NOMO-1 treated with DMSO at 0.1 percent for 48 hours (cell line): ENCODE measurements around the gene SNRNP40.

Experiments used
- DNase-seq: peaks from one replicate; lab custom pipeline; 2025; ENCODE audit not compliant: unreplicated experiment; lab: John Stamatoyannopoulos, UW

Gene SNRNP40

DNA sequence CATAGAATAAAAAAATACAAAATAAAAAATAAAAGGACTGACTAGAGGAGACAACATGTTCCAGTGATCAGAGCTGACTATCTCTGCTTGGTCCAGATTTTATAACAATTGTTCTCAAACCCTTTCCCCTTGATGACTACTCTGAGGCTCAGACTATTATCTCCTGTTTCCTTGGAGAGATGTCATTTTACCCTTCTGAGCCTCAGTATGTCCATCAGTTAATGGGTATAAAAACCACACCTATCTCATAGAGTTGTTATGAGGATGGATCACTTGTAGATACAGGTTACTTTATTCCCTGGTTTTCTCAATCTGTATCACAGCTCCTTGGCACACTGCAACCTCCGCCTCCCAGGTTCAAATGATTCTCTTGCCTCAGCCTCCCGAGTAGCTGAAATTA is 63.9 kb downstream of the SNRNP40 start:
- no peak for DNase-seq

DNA sequence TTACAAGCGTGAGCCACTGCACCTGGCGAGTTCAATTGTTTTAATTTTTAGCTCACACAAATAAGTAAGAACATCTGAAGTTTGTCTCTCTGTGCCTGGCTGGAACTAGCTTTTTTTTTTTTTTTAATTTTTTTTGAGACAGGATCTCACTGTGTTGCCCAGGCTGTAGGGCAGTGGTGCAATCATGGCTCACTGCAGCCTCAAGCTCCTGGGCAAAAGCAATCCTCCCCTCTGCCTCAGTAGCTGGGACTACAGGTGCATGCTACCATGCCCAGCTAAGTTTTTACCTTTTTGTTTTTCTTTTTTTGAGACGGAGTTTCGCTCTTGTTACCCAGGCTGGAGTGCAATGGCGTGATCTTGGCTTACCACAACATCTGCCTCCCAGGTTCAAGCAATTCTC is 64.8 kb downstream of the SNRNP40 start:
- DNase-seq = no peak

DNA sequence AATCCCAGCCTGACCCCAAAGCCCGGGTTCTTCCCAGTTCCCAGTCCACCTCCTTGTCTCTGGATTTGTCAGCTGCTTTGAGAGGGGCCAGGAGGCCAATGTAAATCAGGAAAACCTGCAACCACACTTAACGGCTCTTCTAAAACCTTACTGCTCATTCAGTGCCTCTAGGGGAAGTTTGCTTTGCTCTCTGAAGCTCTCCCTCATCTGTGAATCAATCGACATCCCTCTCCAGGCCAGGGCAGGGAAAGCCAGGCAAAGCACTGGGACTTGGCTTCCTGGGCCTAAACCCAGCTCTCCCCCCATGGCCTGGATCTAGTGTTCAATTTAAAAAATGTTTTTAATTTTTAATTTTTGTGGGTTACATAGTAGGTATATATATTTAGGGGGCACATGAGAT is 66.2 kb downstream of the SNRNP40 start:
- no peak for DNase-seq

DNA sequence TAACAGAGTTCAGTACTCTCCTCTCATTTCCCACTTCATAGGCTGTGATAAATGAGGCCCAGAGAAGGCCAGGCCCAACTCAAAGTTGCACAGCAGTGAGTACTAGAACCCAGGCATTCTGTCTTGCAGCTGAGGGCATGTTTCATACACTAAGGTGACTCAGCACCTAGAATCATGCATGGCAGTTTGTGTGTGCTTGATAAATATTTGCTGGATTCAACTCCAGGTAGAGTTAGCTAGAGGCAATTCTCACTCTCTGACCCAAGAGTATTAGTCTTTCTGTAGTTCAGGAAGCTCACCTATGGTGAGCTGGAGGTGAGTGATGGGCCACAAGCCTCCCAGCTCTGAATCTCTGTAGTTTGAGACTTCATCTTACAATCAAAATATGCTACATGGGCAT is 67.6 kb downstream of the SNRNP40 start:
- DNase-seq = no peak

DNA sequence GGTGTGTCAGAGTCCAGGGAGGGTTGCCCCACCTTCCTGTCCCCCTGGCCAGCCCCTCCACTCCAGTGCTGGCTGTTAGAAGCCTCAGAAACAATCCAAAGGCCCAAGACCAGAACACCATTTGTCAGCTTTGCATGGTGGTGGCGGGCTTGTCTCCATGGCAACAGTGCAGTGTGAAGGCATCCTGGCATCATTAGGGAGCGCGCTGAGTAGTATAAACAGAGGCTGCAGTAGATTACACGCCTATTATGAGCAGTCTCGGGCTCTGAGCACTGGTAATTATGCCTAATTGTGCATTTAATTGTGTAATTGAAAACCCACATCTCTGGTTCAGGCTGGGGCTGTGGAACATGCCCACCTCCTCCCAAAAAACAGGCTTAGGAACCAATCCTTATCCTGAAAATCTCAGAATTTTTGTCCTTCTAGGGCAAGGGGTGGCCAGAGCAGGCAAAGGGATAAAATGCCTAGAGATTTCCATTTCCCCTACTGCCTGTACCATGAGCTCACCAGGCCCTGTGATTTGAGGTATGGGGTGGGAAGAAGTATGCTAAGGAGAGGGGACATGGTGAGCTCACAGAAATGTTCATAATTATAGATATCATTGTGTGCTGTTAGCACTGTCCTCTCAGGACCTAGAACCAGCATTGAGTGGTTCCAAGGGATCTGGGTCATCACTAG is 68.6 kb downstream of the SNRNP40 start:
- DNase-seq = no peak

DNA sequence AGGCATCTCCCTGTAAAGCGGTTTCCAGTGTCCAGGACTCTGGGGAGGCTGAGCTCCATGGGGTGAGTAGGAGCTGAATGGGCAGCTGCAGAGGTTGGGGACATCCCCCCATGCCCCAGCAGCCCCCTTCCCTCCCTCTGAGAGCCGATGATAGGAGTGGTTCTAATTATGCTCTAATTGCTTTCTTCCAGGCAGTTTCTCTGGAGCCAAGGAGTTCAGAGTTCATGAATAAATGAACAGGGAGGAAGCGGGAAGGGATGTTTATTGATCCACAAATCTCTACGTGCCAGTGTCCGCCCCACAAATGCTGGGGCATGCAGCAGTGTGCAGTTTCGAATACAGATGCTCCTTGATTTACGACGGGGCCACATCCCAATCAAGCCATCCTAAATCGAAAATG is 72.5 kb downstream of the SNRNP40 start:
- DNase-seq = no peak

DNA sequence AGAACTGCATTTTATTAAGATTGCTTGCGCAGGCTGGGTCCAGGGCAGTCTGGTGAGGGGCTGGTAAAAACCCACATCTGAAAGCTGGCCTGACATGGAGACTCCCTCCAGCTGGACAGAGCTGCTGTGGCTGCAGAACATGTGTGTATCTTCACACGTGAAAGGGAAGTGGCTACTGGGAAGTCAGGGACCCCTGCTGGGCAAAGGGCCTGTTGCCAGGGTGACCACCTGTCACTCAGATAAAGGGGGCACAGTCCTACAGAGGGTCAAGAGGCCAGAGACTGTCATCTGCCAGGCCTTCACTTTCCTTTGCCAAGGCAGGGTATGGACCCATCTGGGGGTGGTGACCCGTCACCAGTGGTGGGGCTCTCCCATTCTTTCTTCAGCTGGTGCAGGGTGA is 74.4 kb downstream of the SNRNP40 start:
- DNase-seq = no peak

DNA sequence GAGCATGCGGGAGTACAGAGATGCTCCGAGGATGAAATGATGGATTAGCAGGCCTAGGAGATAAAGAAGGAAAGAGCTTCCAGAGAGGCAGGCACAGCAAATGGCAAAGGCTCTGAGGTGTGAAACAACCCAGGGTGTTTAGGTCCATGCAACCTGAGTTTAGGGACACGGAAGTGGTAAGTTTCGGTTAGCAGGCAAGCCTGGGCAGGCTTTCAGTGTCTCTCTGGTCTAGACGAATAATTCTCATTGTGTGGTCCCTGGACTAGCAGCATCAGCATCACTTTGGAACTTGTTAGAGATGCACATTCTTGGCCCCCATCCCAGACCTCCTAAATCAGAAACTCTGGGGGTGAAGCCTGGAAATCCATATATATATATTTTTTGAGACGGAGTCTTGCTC is 75.5 kb downstream of the SNRNP40 start:
- DNase-seq = no peak

DNA sequence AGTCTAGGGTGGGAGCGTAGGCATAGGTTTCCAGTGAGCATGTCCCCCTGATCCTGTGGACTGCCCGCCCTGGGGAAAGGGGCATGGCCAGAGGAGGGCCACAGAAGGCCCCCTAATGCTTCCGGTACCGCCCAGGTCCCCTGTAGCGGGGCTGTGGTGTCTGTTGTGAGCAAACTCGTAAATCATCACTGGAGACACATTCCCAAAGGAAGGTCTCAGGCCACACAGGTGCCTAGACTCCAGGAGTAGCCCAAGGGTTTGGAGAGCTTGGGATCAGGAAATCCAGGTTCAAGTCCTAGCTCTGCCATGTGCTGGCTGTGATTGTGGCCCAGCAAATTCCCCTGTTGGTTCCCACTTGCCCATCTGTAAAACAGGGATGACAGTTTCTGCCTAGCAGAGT is 77.1 kb downstream of the SNRNP40 start:
- DNase-seq = no peak

DNA sequence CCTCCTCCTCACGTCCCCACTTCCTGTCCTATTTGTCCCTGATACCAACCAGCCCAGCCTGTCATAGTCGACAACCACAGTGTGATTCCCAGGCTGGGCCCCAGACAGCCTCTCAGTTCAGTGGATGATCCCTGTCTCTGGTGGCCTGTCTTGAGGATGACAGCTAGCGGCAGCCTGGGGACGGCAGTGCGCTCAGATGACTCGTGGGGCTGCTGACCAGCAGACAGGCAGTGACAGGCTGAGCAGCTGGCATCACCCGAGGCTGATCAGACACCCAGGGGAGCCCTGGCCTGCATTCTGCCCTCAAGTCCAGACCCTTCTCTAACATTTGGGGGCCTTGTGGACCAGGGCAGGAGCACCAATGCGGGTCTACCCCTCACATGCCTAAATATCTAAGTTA is 77.9 kb downstream of the SNRNP40 start:
- DNase-seq = no peak

DNA sequence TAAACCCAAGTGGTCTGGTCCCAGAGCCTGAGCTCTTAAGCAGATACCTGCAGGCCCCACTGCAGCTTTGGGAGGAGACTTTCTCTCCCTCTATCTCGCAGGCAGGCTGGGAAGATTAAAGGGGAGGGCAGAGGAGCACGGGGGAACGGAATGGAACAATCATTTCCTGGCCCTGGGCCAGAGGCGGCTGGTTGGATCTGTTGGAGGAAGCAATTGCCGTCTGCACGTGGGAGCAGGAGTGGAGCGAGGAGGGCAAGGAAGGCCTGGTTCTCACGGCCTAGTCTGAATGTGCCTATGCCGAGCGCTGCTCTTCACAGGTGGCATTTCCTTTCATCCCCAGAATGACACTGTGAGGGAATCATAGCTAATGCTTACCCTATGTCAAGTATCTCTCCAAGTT is 80.6 kb downstream of the SNRNP40 start:
- no peak for DNase-seq

DNA sequence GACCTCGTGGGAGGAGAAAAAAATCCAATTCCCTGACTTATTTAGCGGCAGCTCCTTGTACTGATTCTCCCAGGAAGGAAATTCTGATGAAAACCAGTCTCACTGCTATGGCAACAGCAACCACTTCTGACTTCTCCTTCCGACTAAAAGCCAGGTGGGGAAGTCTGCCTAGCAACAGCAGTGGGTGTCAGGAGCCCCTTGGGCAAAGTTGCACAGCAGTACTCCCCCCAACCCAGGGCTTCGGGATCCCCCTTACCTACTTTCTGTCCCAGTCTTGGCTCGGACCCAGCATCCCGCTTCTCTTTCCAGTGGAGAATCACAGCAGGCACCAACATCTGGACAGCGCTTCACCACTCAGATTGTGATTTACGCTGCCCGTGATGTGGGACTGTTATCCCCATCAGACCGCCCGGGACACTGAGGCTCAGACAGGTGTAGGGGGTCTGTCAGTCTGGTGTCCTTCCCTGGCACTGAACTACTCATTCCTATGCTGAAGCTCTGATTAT is 81.5 kb downstream of the SNRNP40 start:
- DNase-seq = no peak

DNA sequence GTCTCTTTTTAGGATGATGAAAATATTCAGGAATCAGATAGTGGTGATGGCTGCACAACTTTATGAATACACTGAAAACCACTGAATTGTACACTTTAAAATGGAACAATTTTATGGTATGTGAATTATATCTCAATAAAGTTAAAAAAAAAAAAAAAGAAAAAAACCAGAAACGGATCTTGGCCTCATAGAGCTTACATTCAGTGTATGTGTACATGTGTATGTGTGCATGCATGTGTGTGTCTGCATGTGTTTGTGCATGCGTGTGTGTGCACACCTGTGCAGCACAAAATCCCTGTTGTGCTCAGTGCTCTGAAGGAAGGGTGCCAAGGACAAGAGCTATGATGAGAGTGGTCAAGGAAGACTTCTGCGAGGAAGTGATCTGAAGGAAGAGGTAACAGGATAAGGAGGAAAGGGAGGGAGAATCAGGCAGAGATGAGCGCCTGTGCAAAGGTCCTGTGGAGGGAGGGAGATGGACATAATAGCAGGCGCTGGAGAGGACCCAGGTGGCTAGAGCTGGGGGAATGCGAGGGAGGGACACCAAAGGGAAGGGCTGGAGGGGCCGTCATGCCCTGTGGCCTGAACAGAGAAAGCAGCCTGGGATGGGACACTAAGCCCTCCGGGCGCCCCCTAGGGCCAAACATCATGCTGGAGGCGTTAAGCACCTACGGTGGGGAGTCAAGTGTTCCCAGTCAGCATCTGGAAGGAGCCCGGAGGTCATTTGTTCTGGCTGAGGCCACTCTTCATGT is 82.1 kb downstream of the SNRNP40 start:
- no peak for DNase-seq
